ENCODE data around the gene TCF4.
A peak's percentile ranks its signal among the peaks of the same experiment; 100 is the strongest.

The TCF4 gene

DNA sequence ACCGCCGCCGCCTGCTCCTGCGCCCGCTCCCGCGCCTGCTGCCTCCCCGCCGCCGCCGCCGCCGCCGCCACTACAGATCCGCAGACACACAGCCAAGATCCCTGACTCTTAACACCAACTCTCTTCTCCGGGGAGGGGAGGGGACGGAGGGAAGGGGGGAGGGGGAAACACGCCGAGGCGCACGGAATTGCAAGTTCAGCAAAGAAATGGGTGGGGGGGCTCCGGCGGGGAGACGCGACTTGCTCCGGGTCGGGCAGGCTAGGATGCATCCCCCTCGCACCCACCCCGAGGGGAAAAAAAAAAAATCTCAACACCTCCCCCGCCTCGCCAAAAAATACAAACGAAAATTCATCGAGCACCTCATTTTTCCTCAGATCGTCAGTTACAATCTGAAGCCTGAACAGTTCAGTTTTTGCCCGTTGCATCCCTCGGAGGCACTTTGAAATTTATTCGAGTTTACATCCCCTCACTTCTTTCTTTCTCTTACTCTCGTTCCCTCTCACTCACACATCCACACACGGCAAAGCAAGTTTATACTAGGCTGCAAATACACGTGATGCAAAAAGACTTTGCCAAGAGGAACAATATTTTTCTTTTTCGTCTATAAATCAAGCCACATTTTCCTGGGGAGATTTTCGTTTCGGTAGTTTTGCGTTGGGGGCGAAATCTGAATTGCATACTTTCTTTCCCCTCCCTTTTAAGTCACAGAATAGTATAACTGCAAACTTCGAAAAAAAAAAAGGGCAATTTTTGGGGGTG lies at the start of gene TCF4:
Gene TCF4 (minus strand): TSS at position 82 of the 759 bp plus-strand sequence. CDS start 1,076 bp downstream, outside the sequence.
- no peaks in the 10 kb centered on the region for H3K36me3 ChIP-seq (ENCODE audit: insufficient read depth, low read length)
- peaks cover 11% of the 10 kb centered on the region for H3K4me1 ChIP-seq (ENCODE audit: insufficient read depth, low read length)
- H3K9me3 ChIP-seq (ENCODE audit: control insufficient read depth, insufficient read depth, low read length): no peaks in the 10 kb centered on the region
- peak within 1 kb of the TSS; percentile 76 for H3K9ac ChIP-seq (ENCODE audit: low read depth, low read length)

DNA sequence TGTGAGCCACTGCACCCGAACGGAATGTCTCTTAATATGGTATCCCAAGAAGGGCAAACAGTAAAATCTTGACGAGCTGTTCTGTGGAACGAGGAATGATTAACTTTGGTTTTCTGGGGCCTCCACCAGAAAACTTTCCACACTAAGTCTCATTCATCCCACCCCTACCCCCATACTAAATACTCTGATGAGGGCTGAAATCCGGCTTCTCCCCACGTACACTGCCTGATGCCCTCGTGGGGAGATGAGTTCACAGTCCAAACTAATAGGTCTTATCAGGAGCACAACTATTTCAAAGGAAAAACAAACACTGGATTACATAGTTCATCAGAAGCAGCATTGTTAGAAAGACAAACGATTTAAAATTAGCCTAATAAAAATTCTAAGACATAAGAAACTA lies 49.2 kb upstream of the TCF4 start:
- H3K9ac ChIP-seq (ENCODE audit: low read depth, low read length): no peak overlapping the region
- H3K36me3 ChIP-seq (ENCODE audit: insufficient read depth, low read length): no peaks in the 10 kb centered on the region
- H3K4me1 ChIP-seq (ENCODE audit: insufficient read depth, low read length): no peaks in the 10 kb centered on the region
- H3K9me3 ChIP-seq (ENCODE audit: control insufficient read depth, insufficient read depth, low read length): no peaks in the 10 kb centered on the region

- H3K9me3 ChIP-seq (ENCODE audit: control insufficient read depth, insufficient read depth, low read length): no peaks in the 10 kb centered on the region
- H3K4me1 ChIP-seq (ENCODE audit: insufficient read depth, low read length): no peaks in the 10 kb centered on the region
- no peak overlapping the region for H3K9ac ChIP-seq (ENCODE audit: low read depth, low read length)
- no peaks in the 10 kb centered on the region for H3K36me3 ChIP-seq (ENCODE audit: insufficient read depth, low read length)
Measured at GRCh38 chr18:55635439-55635838, 47.4 kb upstream of the TCF4 start.

GRCh38 chr18:55634545-55634944 lies 46.6 kb upstream of the TCF4 start:
- H3K36me3 ChIP-seq (ENCODE audit: insufficient read depth, low read length): no peaks in the 10 kb centered on the region
- H3K4me1 ChIP-seq (ENCODE audit: insufficient read depth, low read length): no peaks in the 10 kb centered on the region
- H3K9ac ChIP-seq (ENCODE audit: low read depth, low read length): no peak overlapping the region
- no peaks in the 10 kb centered on the region for H3K9me3 ChIP-seq (ENCODE audit: control insufficient read depth, insufficient read depth, low read length)

DNA sequence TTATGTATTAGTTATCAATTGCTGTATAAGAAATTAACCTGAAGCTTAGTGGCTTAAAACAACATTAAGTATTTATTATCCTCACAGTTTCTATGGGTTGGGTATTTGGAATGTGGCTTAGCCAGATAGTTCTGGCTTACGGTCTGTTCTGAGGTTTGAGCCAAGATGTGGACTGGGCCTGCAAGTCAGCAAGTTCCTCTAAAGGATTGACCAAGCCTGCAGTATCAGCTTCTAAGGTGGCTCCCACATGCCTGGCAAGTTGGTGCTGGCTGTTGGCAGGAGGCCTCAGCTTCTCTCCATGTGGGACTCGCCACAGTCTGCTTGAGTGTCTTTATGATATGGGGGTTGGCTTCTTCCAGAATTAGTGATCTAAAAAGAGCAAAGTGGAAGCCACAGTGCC lies 45.0 kb upstream of the TCF4 start:
- Histone ChIP-seq H3K4me1 (ENCODE audit: insufficient read depth, low read length) (no peaks in the 10 kb centered on the region), H3K36me3 (ENCODE audit: insufficient read depth, low read length) (no peaks in the 10 kb centered on the region), H3K9me3 (ENCODE audit: control insufficient read depth, insufficient read depth, low read length) (no peaks in the 10 kb centered on the region), H3K9ac (ENCODE audit: low read depth, low read length) (no peak overlapping the region)

GRCh38 chr18:55629133-55629532 lies 41.1 kb upstream of the TCF4 start:
- H3K9ac ChIP-seq (ENCODE audit: low read depth, low read length): no peak overlapping the region
- H3K4me1 ChIP-seq (ENCODE audit: insufficient read depth, low read length): no peaks in the 10 kb centered on the region
- no peaks in the 10 kb centered on the region; the same call in 1 of the 2 replicates for H3K36me3 ChIP-seq (ENCODE audit: insufficient read depth, low read length)
- H3K9me3 ChIP-seq (ENCODE audit: control insufficient read depth, insufficient read depth, low read length): no peaks in the 10 kb centered on the region

DNA sequence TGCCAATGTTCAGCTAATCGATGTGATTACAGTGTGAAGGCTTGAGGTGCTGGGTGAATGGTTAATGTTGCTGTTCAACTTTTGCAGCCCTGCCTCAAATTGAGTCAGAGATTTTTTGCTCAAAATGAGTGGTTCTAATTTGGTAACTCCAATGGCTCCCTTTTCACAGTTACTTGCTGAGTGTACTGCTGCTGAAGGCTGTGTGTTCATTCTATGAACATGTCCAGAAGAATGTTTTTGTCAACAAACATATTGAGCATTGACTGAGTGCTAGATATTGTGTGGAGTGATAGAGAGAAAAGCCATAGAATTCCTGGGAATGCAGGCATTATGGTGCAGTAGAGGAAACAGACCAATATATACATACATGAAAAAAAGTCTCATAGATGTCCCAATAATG lies 39.0 kb upstream of the TCF4 start:
- H3K9me3 ChIP-seq (ENCODE audit: control insufficient read depth, insufficient read depth, low read length): no peaks in the 10 kb centered on the region
- no peaks in the 10 kb centered on the region for H3K4me1 ChIP-seq (ENCODE audit: insufficient read depth, low read length)
- H3K36me3 ChIP-seq (ENCODE audit: insufficient read depth, low read length): no peaks in the 10 kb centered on the region; the same call in 1 of the 2 replicates
- no peak overlapping the region for H3K9ac ChIP-seq (ENCODE audit: low read depth, low read length)

DNA sequence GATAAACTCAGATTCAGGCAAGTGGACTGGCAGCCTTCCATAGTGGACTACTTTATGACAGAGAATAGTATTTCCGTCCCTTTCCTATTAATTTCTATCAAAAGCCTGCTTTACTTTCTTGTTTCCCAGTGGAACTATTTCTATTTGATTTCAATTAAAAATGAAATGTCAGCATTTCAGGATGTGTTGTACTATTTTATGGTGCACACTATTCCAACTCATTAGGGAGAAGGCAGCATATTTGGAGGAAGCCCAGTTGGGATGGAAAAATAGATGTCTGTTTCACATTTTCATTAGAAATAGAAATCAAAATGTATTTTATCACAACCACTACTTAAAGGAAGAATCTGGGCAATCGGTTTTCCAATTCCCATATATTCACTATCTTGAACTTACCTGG lies 37.9 kb upstream of the TCF4 start:
- Histone ChIP-seq H3K4me1 (ENCODE audit: insufficient read depth, low read length) (no peaks in the 10 kb centered on the region), H3K36me3 (ENCODE audit: insufficient read depth, low read length) (no peaks in the 10 kb centered on the region; the same call in 1 of the 2 replicates), H3K9me3 (ENCODE audit: control insufficient read depth, insufficient read depth, low read length) (no peaks in the 10 kb centered on the region), H3K9ac (ENCODE audit: low read depth, low read length) (no peak overlapping the region)

GRCh38 chr18:55623626-55624025 lies 35.6 kb upstream of the TCF4 start:
- Histone ChIP-seq H3K4me1 (ENCODE audit: insufficient read depth, low read length) (no peaks in the 10 kb centered on the region), H3K36me3 (ENCODE audit: insufficient read depth, low read length) (no peaks in the 10 kb centered on the region; the same call in 1 of the 2 replicates)

GRCh38 chr18:55610506-55610905 lies 22.5 kb upstream of the TCF4 start:
- H3K36me3 ChIP-seq (ENCODE audit: insufficient read depth, low read length): no peaks in the 10 kb centered on the region
- H3K9ac ChIP-seq (ENCODE audit: low read depth, low read length): no peak overlapping the region
- H3K9me3 ChIP-seq (ENCODE audit: control insufficient read depth, insufficient read depth, low read length): no peaks in the 10 kb centered on the region
- H3K4me1 ChIP-seq (ENCODE audit: insufficient read depth, low read length): no peaks in the 10 kb centered on the region

More at GRCh38 chr18:55623626-55624025, 35.6 kb upstream of the TCF4 start:
- Histone ChIP-seq H3K9ac (ENCODE audit: low read depth, low read length) (no peak overlapping the region), H3K9me3 (ENCODE audit: control insufficient read depth, insufficient read depth, low read length) (no peaks in the 10 kb centered on the region)

- Histone ChIP-seq H3K9ac (ENCODE audit: low read depth, low read length) (no peak overlapping the region), H3K36me3 (ENCODE audit: insufficient read depth, low read length) (no peaks in the 10 kb centered on the region)
Measured at GRCh38 chr18:55609160-55609825, 21.3 kb upstream of the TCF4 start.

GRCh38 chr18:55608497-55608896 lies 20.5 kb upstream of the TCF4 start:
- Histone ChIP-seq H3K36me3 (ENCODE audit: insufficient read depth, low read length) (no peaks in the 10 kb centered on the region), H3K9me3 (ENCODE audit: control insufficient read depth, insufficient read depth, low read length) (no peaks in the 10 kb centered on the region), H3K9ac (ENCODE audit: low read depth, low read length) (no peak overlapping the region), H3K4me1 (ENCODE audit: insufficient read depth, low read length) (no peaks in the 10 kb centered on the region)

More at GRCh38 chr18:55609160-55609825, 21.3 kb upstream of the TCF4 start:
- no peaks in the 10 kb centered on the region for H3K4me1 ChIP-seq (ENCODE audit: insufficient read depth, low read length)
- H3K9me3 ChIP-seq (ENCODE audit: control insufficient read depth, insufficient read depth, low read length): no peaks in the 10 kb centered on the region

DNA sequence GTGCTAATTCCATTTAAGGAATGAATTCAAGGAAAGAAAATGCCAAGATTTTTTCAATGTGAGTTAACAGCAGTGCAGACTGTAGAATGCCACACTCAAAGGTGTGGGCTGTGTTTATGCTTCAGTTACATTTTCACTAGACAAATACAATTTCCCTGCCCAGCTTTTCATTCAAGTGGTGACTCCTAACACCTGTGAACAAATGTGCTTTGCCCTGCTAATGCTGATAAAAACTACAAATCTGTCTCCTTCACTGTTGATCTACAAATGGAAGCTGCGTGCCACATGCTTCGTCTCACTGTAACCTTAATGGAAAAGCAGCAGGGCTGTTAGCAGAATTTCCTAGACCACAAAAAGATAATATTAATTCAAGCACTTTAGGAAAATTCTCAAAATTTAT lies 19.8 kb upstream of the TCF4 start:
- H3K9me3 ChIP-seq (ENCODE audit: control insufficient read depth, insufficient read depth, low read length): no peaks in the 10 kb centered on the region
- H3K9ac ChIP-seq (ENCODE audit: low read depth, low read length): no peak overlapping the region

GRCh38 chr18:55605733-55606338 lies 17.8 kb upstream of the TCF4 start:
- Histone ChIP-seq H3K36me3 (ENCODE audit: insufficient read depth, low read length) (no peaks in the 10 kb centered on the region), H3K9ac (ENCODE audit: low read depth, low read length) (no peak overlapping the region), H3K4me1 (ENCODE audit: insufficient read depth, low read length) (no peaks in the 10 kb centered on the region), H3K9me3 (ENCODE audit: control insufficient read depth, insufficient read depth, low read length) (no peaks in the 10 kb centered on the region)

More for the DNA sequence above, 19.8 kb upstream of the TCF4 start:
- no peaks in the 10 kb centered on the region for H3K4me1 ChIP-seq (ENCODE audit: insufficient read depth, low read length)
- H3K36me3 ChIP-seq (ENCODE audit: insufficient read depth, low read length): no peaks in the 10 kb centered on the region
